GM18907 (cell line): ENCODE data around the gene ALOX5.
"Not testable (repeated sequence)": the region's sequence is repeated elsewhere in the genome, so short reads cannot be mapped to it uniquely, and the experiment has no call there.

Experiments
- ATAC-seq: cut with Tn5 transposase; IDR thresholded peaks from one replicate; pipeline ENCODE4 v1.9.1; 2021; ENCODE audit warnings: mild to moderate bottlenecking, moderate library complexity; ENCODE audit not compliant: unreplicated experiment

ALOX5 gene

GRCh38 chr10:45373576-45374349 is at the start of gene ALOX5:
Gene ALOX5, plus strand, starts transcription at chr10:45374216. Its CDS starts 64 bp downstream, at chr10:45374280.
- peak; percentile 66 for ATAC-seq

- no peak for ATAC-seq
Observed at GRCh38 chr10:45325116-45325515, 48.9 kb upstream of the ALOX5 start.

GRCh38 chr10:45326864-45327263 is 47.2 kb upstream of the ALOX5 start:
- ATAC-seq = not testable (repeated sequence)

GRCh38 chr10:45331824-45332223 is 42.2 kb upstream of the ALOX5 start:
- ATAC-seq = not testable (repeated sequence)

GRCh38 chr10:45339894-45340293 is 34.1 kb upstream of the ALOX5 start:
- ATAC-seq = no peak

GRCh38 chr10:45340420-45340819 is 33.6 kb upstream of the ALOX5 start:
- ATAC-seq = not testable (repeated sequence)

- not testable (repeated sequence) for ATAC-seq
Observed at GRCh38 chr10:45346652-45347335, 27.2 kb upstream of the ALOX5 start.

- ATAC-seq = not testable (repeated sequence)
Observed at GRCh38 chr10:45347464-45347863, 26.6 kb upstream of the ALOX5 start.

GRCh38 chr10:45348196-45348765 is 25.7 kb upstream of the ALOX5 start:
- not testable (repeated sequence) for ATAC-seq

- peak; percentile 82 for ATAC-seq
Observed at GRCh38 chr10:45353186-45353585, 20.8 kb upstream of the ALOX5 start.

- no peak for ATAC-seq
Observed at GRCh38 chr10:45354261-45354660, 19.8 kb upstream of the ALOX5 start.

GRCh38 chr10:45355494-45355893 is 18.5 kb upstream of the ALOX5 start:
- no peak for ATAC-seq

- not testable (repeated sequence) for ATAC-seq
Observed at GRCh38 chr10:45358961-45359360, 15.1 kb upstream of the ALOX5 start.

- not testable (repeated sequence) for ATAC-seq
Observed at GRCh38 chr10:45361983-45362799, 11.8 kb upstream of the ALOX5 start.

GRCh38 chr10:45367643-45368042 is 6.4 kb upstream of the ALOX5 start:
- not testable (repeated sequence) for ATAC-seq

GRCh38 chr10:45368181-45368580 is 5.8 kb upstream of the ALOX5 start:
- no peak for ATAC-seq

GRCh38 chr10:45370202-45370955 is 3.6 kb upstream of the ALOX5 start:
- no peak for ATAC-seq

GRCh38 chr10:45371560-45371959 is 2.5 kb upstream of the ALOX5 start:
- no peak for ATAC-seq

GRCh38 chr10:45372251-45372951 is 1.6 kb upstream of the ALOX5 start:
- ATAC-seq = no peak
